Natural killer cell treated with Interleukin-12 subunit alpha and Interleukin-12 subunit beta and Interleukin-15 and Interleukin-18, amount 100 ng/mL, for 72 hours (primary cell): ENCODE results near the gene ZMAT3. TPM values are rescaled to one million over a fixed set of nuclear protein-coding genes. Genes with fewer than 3 reads are reported as not detected.

Experiments used
- ATAC-seq, 2 donors: fragments of 150-1000 bp; cut with Tn5 transposase in 1 of 2; sonication (Bioruptor Pico), chemical (Tn5 transposase) in 1 of 2; 2 replicates each; pipeline ENCODE4 v1.10.0; 2021
- DNase-seq: peaks from one replicate; pipeline ENCODE4 v3.0.0; 2022; ENCODE audit warnings: low spot score
- H3K27ac Mint-ChIP-seq, 2 donors: 1 replicate in 1 of 2; 2 replicates in 1 of 2; pipeline ENCODE4 v1.8.0; 2022; ENCODE audit warnings: mixed read lengths in 2 of 2, mild to moderate bottlenecking in 1 of 2, moderate library complexity in 1 of 2
- H3K27me3 Mint-ChIP-seq, 2 donors: 1 replicate in 1 of 2; 2 replicates in 1 of 2; pipeline ENCODE4 v1.8.0; 2022; ENCODE audit warnings: mixed read lengths in 2 of 2
- H3K36me3 Mint-ChIP-seq: one replicate; pipeline ENCODE4 v1.8.0; 2022; ENCODE audit warnings: mixed read lengths
- H3K4me1 Mint-ChIP-seq, 2 donors: 1 replicate in 1 of 2; 2 replicates in 1 of 2; pipeline ENCODE4 v1.8.0; 2022; ENCODE audit warnings: low read depth in 2 of 2, mixed read lengths in 2 of 2, mild to moderate bottlenecking in 1 of 2
- H3K4me3 Mint-ChIP-seq: one replicate; pipeline ENCODE4 v1.8.0; 2022; ENCODE audit warnings: mixed read lengths
- H3K9me3 Mint-ChIP-seq: 2 replicates; pipeline ENCODE4 v1.8.0; 2022; ENCODE audit warnings: mixed read lengths
- total RNA-seq, 2 donors: library from RNA; stranded (reverse); gene quantifications; one replicate each; pipeline ENCODE4 v1.2.3, GENCODE V29; 2022

The ZMAT3 gene
- total RNA-seq, 2 donors from 2014 or later: 17.4 to 28.4 TPM

DNA sequence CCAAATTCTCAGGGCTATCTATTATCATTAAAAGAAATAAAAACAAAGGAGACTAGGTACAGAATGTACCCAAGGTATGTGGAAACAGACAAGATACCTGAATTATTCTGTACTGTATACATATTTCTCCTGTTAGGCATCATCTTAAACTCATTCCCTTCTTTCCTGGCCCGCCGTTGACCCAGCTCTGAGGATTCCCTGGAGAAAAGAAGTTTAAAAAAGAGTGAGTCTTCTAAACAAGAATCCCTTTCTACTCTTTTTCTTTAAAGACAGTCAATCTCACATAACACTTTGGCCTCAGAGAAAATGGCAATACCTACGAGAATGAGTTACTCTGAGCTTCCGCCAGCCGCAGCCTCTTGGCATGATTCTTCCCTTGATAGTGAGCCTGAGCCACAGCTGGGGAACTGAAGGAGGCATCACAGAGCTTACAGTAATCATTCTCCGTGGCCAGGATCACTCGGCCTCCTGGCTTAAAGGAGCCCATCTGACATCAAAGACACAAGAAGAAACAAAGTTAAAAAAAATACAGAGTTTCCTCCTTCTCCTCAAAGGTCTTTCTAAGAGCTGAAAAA is 44.2 kb downstream of the ZMAT3 start:
- H3K27me3 Mint-ChIP-seq: no peaks in the 10 kb centered on the region
- no peak for ATAC-seq
- H3K4me3 Mint-ChIP-seq: no peak overlapping the region
- no peak for DNase-seq
- H3K9me3 Mint-ChIP-seq: no peaks in the 10 kb centered on the region
- no peaks in the 10 kb centered on the region for H3K36me3 Mint-ChIP-seq
- peak overlapping the region in 1 of 2 donors; percentile 63 for H3K27ac Mint-ChIP-seq
- H3K4me1 Mint-ChIP-seq: peaks cover 0 to 3% of the 10 kb centered on the region in 2 donors

DNA sequence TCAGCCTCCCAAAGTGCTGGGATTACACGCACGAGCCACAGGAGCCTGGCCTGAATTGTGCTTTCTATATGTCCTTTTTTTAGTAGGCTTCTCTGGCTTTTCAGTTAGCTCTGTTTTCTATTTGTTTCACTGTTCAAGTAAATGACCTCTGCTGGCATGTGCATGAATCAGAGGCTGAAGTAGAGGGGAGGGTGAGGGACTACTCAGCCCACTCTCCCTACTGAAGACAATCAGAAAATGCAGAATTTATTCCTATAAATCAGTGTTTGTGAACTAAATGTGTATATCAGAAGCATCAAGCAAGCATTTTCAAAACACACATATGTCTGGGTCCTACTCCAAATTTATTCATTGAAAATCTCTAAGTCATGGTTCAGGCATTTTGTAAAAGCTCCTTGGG is 45.0 kb downstream of the ZMAT3 start:
- ATAC-seq: no peak
- peaks cover 0 to 3% of the 10 kb centered on the region in 2 donors for H3K4me1 Mint-ChIP-seq
- no peaks in the 10 kb centered on the region for H3K36me3 Mint-ChIP-seq
- no peak for DNase-seq
- H3K27ac Mint-ChIP-seq: no peak overlapping the region
- no peaks in the 10 kb centered on the region for H3K27me3 Mint-ChIP-seq
- H3K4me3 Mint-ChIP-seq: no peak overlapping the region
- no peaks in the 10 kb centered on the region for H3K9me3 Mint-ChIP-seq

DNA sequence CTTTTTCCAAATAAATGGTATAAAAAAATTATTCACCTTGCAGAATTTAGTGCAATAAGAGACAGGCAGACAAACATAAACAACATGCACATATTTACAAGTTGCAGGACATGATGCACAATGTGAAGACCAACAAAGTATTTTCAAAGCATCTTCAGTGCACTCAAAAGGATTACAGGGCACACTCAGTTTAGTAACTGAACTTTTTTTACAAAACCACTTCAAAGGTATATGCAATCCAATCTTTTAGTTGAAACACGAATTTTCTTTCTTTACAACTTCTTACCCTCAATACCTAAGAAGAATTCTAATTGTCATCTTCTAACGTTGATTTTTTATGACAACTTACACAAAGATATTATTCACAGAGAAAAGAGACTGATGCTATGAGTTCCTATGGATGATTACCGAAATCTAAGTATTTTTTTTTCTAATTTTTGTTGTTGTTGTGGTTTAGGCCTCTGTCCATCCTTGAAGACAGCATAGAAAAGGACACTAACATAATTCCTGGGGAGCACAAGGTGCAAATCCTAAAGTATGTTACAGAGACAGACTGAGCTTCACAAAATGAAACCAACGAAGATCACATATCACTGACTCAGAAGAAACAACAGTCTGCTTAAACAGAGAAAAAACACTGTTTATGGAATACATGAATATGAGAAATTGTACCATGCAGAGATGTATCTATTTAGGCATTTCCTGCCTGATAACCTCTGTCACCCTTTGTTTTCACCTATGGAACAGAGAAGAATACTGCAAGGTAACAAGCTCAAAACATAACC is 50.3 kb downstream of the ZMAT3 start:
- Mint-ChIP-seq H3K36me3 (no peaks in the 10 kb centered on the region), H3K9me3 (no peaks in the 10 kb centered on the region), H3K4me1 (peaks cover 0 to 5% of the 10 kb centered on the region in 2 donors), H3K27me3 (no peaks in the 10 kb centered on the region), H3K27ac (peak overlapping the region in 1 of 2 donors; percentile 69), H3K4me3 (no peak overlapping the region)
- DNase-seq (no peak), ATAC-seq (no peak)

DNA sequence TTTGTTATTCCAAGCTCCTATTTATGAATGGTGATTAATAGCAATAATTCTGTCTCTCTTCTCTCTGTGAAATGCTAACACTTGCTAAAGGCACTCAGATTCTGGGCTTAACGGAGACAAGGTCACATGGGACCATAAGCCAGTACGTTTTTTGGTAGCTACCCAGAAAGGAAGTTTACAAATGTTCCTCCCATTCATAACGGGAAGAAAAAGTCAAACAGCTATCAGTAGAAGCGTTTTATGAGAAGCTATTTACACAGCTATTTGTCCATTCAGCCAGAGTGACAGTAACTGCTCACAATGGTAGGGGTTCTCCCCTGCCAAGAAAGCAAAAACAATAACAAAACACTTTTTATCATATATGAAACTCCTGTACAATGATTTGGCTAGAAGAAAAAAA is 51.5 kb downstream of the ZMAT3 start:
- H3K27me3 Mint-ChIP-seq: no peaks in the 10 kb centered on the region
- ATAC-seq (no peak), DNase-seq (no peak)
- H3K9me3 Mint-ChIP-seq: no peaks in the 10 kb centered on the region
- H3K4me3 Mint-ChIP-seq: no peak overlapping the region
- H3K27ac Mint-ChIP-seq: peak overlapping the region in 1 of 2 donors; percentile 69
- H3K4me1 Mint-ChIP-seq: peaks cover 8 to 16% of the 10 kb centered on the region in 2 donors
- H3K36me3 Mint-ChIP-seq: no peaks in the 10 kb centered on the region

DNA sequence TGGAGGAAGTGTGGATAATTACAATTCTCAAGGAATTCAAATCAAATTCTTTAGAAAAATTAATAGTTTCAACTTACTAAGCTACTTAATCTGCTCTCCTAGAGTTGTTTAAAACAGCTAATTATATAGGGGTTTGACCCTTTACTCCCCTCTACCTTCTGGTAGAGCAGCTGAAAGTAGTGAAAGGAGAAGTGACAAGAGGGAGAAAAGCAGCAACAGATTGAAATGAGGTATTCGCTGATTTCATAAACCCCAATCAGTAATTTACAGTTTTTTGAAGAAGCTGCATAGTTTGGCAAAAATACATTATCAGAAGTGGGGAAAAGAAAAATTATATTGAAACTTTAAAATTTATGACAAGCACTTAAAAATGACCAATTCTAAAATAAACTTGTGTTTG is 52.8 kb downstream of the ZMAT3 start:
- Mint-ChIP-seq H3K27ac (no peak overlapping the region), H3K9me3 (no peaks in the 10 kb centered on the region), H3K36me3 (no peaks in the 10 kb centered on the region), H3K4me3 (no peak overlapping the region), H3K4me1 (peaks cover 8 to 16% of the 10 kb centered on the region in 2 donors), H3K27me3 (no peaks in the 10 kb centered on the region)
- DNase-seq (no peak), ATAC-seq (no peak)

DNA sequence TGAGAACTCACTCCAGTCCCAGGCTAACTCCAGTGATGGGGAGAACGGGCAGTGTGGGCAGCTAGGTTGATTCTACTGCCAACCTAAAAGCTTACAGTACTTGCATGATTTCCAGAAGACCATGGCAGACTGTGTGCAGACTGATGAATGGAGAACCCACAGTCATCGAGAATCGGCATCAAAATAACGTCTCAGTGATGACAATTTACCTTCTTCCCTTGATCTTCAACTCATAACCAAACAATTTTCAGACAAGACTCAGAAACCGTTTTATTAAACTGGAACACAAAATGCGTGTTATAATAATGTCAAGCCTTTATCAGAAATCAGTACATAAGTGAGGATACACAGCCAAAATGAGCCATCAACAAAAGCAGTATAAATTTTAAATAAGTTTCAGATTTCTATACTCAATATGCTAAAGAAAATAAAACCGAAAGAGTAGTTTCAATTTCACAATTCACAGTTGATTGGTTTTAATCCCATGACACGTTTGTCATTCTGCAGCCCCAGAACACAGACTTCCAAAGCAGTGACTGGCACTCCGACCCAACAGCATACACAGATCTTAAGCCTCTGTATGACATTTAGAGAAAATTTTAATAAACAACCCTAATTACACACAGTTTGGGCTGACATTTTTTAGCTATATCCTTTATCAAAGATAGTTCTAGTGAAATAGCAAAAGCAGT is 54.5 kb downstream of the ZMAT3 start:
- Mint-ChIP-seq H3K4me3 (peak overlapping the region; percentile 50), H3K4me1 (peaks cover 8 to 16% of the 10 kb centered on the region in 2 donors), H3K9me3 (no peaks in the 10 kb centered on the region), H3K27ac (peak overlapping the region in 1 of 2 donors; percentile 27), H3K27me3 (peaks cover 0 to 3% of the 10 kb centered on the region in 2 donors), H3K36me3 (no peaks in the 10 kb centered on the region)
- DNase-seq (no peak), ATAC-seq (peak in 1 of 2 donors; percentile 53)

DNA sequence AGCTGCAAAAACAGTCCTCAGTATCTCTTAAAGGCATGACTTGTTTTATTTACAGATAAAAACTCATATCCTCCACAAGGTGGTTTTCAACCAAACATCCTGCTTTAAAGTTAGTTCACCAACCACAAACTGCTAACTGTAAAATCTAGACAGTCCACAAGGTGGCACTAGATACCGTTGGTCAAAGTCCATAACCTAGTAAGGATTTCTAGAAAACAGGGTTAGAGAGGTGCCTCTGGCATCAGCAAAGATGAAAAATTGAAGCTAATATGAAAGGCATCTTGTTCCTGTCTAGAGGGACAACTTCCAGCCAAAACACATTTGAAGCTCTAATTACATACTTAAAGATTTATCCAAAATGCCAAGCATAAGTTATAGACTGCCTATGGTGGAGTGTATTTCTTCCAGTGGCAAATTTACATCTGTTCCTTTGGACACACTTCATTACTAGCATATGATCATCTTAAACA is 56.0 kb downstream of the ZMAT3 start:
- peak; percentile 89 to 90 for ATAC-seq
- Mint-ChIP-seq H3K4me3 (no peak overlapping the region), H3K27ac (peak overlapping the region in 1 of 2 donors; percentile 11)

DNA sequence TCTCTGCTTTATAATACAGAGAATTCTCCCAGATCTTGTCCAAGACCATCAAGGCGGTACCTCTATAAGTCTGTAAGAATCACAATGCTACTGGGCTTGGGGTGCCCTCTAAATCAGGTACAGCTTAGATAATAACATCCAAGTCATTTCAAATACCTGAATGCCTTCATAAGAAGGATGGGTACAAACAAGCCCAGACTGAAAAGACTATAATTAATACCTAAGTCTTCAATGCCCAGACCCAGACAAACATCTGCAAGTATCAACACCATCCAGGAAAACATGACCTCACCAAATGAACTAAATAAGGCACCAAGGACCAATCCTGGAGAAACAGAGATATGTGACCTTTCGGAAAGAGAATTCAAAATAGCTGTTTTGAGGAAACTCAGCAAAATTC is 65.9 kb downstream of the ZMAT3 start:
- Mint-ChIP-seq H3K9me3 (no peaks in the 10 kb centered on the region), H3K27me3 (peaks cover 13 to 26% of the 10 kb centered on the region in 2 donors), H3K36me3 (peaks cover 5% of the 10 kb centered on the region), H3K4me1 (no peaks in the 10 kb centered on the region), H3K27ac (no peak overlapping the region), H3K4me3 (no peak overlapping the region)
- DNase-seq (no peak), ATAC-seq (no peak)

More for the DNA sequence above, 56.0 kb downstream of the ZMAT3 start:
- Mint-ChIP-seq H3K4me1 (peaks cover 8 to 16% of the 10 kb centered on the region in 2 donors), H3K27me3 (peaks cover 0 to 3% of the 10 kb centered on the region in 2 donors), H3K9me3 (no peaks in the 10 kb centered on the region), H3K36me3 (no peaks in the 10 kb centered on the region)
- peak; percentile 76 for DNase-seq

DNA sequence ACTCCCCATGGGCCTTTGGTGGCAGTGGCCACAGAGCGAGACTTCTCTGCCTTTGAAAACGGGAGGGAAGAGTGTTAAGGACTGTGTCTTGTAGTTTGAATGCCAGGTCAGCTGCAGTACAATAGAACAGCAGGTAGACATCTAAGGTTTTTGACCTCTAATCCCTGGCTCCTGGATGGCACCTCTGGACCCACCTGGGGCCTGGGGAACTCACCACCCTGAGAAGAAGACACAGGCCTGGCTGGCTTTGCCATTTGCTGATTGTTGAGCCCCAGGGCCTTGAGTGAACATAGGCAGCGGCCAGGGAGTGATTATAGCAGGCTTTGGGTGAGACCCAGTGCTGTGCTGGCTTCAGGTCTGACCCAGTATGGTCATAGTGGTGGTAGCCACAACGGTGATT is 66.4 kb downstream of the ZMAT3 start:
- ATAC-seq (no peak), DNase-seq (no peak)
- Mint-ChIP-seq H3K27me3 (peaks cover 13 to 26% of the 10 kb centered on the region in 2 donors), H3K9me3 (no peaks in the 10 kb centered on the region), H3K4me1 (no peaks in the 10 kb centered on the region), H3K4me3 (no peak overlapping the region), H3K36me3 (peaks cover 5% of the 10 kb centered on the region), H3K27ac (no peak overlapping the region)

DNA sequence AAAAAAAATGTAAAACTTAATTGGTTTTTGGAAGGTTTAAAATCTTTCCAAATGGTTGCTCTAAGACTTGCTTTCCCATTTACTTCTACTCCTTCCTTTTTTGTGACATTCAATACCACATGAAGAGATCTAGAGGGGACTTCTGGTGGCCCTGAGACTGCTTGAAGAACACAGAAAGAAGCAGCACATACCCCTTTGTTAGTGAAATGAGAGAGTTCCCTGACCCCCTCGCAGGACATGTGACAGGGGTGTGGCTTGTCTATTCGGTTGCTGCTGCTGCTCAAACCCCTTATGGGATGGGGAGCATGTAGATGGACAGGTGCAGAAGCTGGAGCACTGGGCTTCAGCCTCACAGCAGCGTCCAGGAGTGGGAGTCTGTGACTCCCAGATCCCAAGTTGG is 71.0 kb downstream of the ZMAT3 start:
- ATAC-seq (no peak), DNase-seq (no peak)
- Mint-ChIP-seq H3K4me3 (no peak overlapping the region), H3K36me3 (peaks cover 5% of the 10 kb centered on the region), H3K27me3 (no peaks in the 10 kb centered on the region), H3K4me1 (no peaks in the 10 kb centered on the region), H3K9me3 (no peaks in the 10 kb centered on the region), H3K27ac (no peak overlapping the region)

DNA sequence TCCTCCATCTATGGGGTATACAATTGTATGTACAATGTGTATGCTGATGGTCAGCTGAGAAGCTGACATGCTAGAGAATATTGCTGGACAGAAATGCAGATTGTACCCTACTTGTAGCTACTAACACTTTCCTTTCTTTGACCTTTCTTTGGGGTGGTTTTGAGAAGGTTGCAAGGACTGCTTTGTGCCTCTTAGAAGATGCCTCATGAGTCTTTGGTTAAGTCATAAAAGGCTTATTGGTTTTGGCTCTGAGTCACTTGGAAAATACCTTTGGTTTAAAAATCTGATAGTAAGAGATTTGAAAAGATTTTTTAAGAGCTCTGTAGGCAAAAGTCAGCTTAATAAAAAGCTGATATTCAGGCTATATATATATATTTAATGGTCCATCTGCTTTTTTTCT is 71.5 kb downstream of the ZMAT3 start:
- Mint-ChIP-seq H3K36me3 (peaks cover 5% of the 10 kb centered on the region), H3K27ac (no peak overlapping the region), H3K27me3 (no peaks in the 10 kb centered on the region), H3K4me1 (no peaks in the 10 kb centered on the region), H3K9me3 (no peaks in the 10 kb centered on the region), H3K4me3 (no peak overlapping the region)
- ATAC-seq: peak in 1 of 2 donors; percentile 27
- DNase-seq: no peak

DNA sequence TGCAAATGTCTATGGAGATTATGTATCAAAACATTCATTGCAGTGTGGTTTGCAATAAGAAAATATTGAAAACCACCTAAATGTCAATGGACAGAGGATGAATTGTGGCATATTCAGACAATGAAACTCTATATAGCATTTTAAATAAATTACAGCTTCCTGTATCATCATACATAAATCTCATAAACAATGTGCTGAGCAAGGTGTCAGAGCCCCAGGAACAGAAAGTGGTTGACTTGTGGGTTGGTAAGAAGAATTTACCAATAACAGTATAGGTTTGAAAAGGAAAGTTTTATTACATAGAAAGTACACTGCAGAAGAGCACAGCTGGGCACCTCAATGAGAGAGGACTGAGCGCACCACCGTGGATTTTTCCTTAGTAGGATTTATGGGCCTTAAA is 75.2 kb downstream of the ZMAT3 start:
- Mint-ChIP-seq H3K4me3 (no peak overlapping the region), H3K4me1 (no peaks in the 10 kb centered on the region), H3K9me3 (peaks cover under 1% of the 10 kb centered on the region), H3K27ac (no peak overlapping the region), H3K36me3 (peaks cover 12% of the 10 kb centered on the region), H3K27me3 (no peaks in the 10 kb centered on the region)
- DNase-seq (no peak), ATAC-seq (no peak)

DNA sequence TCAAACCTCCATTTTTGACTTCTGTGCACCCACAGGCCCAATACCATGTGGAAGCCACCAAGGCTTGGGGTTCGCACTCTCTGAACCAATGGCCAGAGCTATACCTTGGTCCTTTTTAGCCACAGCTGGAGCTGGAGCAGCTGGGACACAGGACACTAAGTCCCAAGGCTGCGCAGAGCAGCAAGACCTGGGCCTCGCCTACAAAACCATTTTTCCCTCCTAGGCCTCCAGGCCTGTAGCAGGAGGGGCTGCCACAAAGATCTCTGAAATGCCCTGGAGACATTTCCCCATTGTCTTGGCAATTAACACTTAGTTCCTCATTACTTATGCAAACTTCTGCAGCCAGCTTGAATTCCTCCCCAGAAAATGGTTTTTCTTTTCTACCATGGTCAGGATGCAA is 81.3 kb downstream of the ZMAT3 start:
- H3K9me3 Mint-ChIP-seq: peaks cover 19% of the 10 kb centered on the region
- H3K27ac Mint-ChIP-seq: no peak overlapping the region
- H3K27me3 Mint-ChIP-seq: no peaks in the 10 kb centered on the region
- no peak overlapping the region for H3K4me3 Mint-ChIP-seq
- ATAC-seq (no peak), DNase-seq (no peak)
- peaks cover 55% of the 10 kb centered on the region for H3K36me3 Mint-ChIP-seq
- H3K4me1 Mint-ChIP-seq: no peaks in the 10 kb centered on the region

DNA sequence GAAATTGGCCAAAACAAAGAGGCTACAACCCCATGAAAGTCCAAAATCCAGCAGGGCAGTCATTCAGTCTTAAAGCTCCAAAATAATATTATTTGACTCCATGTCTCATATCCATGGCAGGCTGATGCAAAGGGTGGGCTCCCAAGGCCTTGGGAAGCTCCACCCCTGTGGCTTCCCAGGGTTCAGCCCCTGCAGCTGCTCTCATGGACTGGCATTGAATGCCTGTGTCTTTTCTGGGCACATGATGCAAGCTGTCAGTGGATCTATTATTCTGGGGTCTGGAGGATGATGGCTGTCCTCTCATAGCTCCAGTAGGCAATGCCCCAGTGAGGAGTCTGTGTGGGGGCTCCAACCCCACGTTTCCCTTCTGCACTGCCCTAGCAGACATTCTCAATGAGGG is 81.8 kb downstream of the ZMAT3 start:
- Mint-ChIP-seq H3K4me3 (no peak overlapping the region), H3K27me3 (no peaks in the 10 kb centered on the region), H3K9me3 (peaks cover 22% of the 10 kb centered on the region), H3K36me3 (peaks cover 60% of the 10 kb centered on the region), H3K27ac (no peak overlapping the region), H3K4me1 (no peaks in the 10 kb centered on the region)
- DNase-seq (no peak), ATAC-seq (no peak)
